MM.1S (cell line): ENCODE measurements around the gene ALKBH5.

ENCODE experiments used
- DNase-seq: peaks from one replicate; pipeline ENCODE4 v3.0.0-alpha.2; 2015
- H2AFZ ChIP-seq: fragments of 300-600 bp; sonication (generic); 2 replicates; pipeline ENCODE4 v1.6.0; 2016; ENCODE audit warnings: antibody characterized with exemption, low read length
- H3F3A ChIP-seq: fragments of 300-600 bp; sonication (generic); 2 replicates; pipeline ENCODE4 v1.6.1; 2016; ENCODE audit warnings: mild to moderate bottlenecking, antibody characterized with exemption, low read length, moderate library complexity, mixed read lengths; ENCODE audit not compliant: insufficient read depth
- H3K27ac ChIP-seq: fragments of 300-600 bp; sonication (generic); 2 replicates; pipeline ENCODE4 v1.5.1; 2016; ENCODE audit warnings: mild to moderate bottlenecking, low read length
- H3K27me3 ChIP-seq: fragments of 300-600 bp; sonication (generic); replicated peaks from 2 replicates; pipeline ENCODE4 v1.6.0; 2016; ENCODE audit warnings: low read length; ENCODE audit not compliant: insufficient read depth
- H3K36me3 ChIP-seq: fragments of 300-600 bp; sonication (generic); replicated peaks from 2 replicates; pipeline ENCODE4 v1.6.1; 2016; ENCODE audit warnings: mild to moderate bottlenecking, low read length, mixed read lengths; ENCODE audit not compliant: insufficient read depth
- H3K4me1 ChIP-seq: fragments of 300-600 bp; sonication (generic); 2 replicates; pipeline ENCODE4 v1.6.1; 2016; ENCODE audit warnings: low read length, mixed read lengths
- H3K4me2 ChIP-seq: fragments of 300-600 bp; sonication (generic); 2 replicates; pipeline ENCODE4 v1.6.0; 2016; ENCODE audit warnings: low read depth, low read length
- H3K4me3 ChIP-seq: fragments of 300-600 bp; sonication (generic); 2 replicates; pipeline ENCODE4 v1.5.1; 2016; ENCODE audit warnings: low read length, mixed read lengths
- H3K79me2 ChIP-seq: fragments of 300-600 bp; sonication (generic); 2 replicates; pipeline ENCODE4 v1.6.1; 2016; ENCODE audit warnings: mixed run types, low read length, mixed read lengths
- H3K9ac ChIP-seq: fragments of 300-600 bp; sonication (generic); 2 replicates; pipeline ENCODE4 v1.6.1; 2016; ENCODE audit warnings: low read length, mixed read lengths
- H3K9me2 ChIP-seq: fragments of 300-600 bp; sonication (generic); replicated peaks from 2 replicates; pipeline ENCODE4 v1.6.1; 2016; ENCODE audit warnings: mild to moderate bottlenecking, low read length, mixed read lengths; ENCODE audit not compliant: insufficient read depth
- H3K9me3 ChIP-seq: fragments of 300-600 bp; sonication (generic); replicated peaks from 2 replicates; pipeline ENCODE4 v1.6.1; 2016; ENCODE audit warnings: mild to moderate bottlenecking, low read length, mixed read lengths; ENCODE audit not compliant: insufficient read depth
- H4K20me1 ChIP-seq: fragments of 300-600 bp; sonication (generic); 2 replicates; pipeline ENCODE4 v1.6.1; 2016; ENCODE audit warnings: mild to moderate bottlenecking, low read length, moderate library complexity, mixed read lengths; ENCODE audit not compliant: insufficient read depth
- CTCF ChIP-seq: fragments of 300-600 bp; sonication (generic); IDR thresholded peaks from 2 replicates; pipeline ENCODE4 v1.5.1; 2016; ENCODE audit warnings: antibody characterized with exemption, low read length, mixed read lengths
- EZH2 ChIP-seq: fragments of 300-600 bp; sonication (generic); optimal IDR thresholded peaks from 2 replicates; pipeline ENCODE3; 2017; ENCODE audit warnings: low read depth, mild to moderate bottlenecking, antibody characterized with exemption, low read length, mixed read lengths
- EZH2phosphoT487 ChIP-seq: fragments of 300-600 bp; sonication (generic); IDR thresholded peaks from 2 replicates; pipeline ENCODE4 v1.6.1; 2018; ENCODE audit warnings: antibody characterized with exemption, low read length

The ALKBH5 gene

DNA sequence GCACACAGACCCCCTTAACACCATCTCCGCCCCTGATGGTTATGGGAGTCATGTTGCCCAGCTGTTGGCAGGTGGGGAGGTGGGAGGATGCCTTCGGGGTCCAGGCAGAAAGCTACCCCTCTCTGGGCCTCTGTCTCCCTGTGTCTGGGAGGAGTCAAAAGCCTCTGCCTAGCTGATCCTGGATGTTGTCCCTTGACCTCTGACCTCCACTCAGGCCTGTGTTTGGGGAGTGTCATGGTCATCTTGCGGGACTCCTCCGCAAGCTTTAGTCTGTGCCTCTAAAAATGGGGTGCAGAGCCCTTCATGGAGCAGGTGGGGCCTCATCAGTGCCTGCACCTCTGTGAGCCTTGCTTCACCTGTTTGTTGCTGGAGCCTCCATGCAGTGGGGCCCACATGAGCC lies 45.6 kb downstream of the ALKBH5 start:
- Histone ChIP-seq H3K36me3 (no peaks in the 10 kb centered on the region), H3F3A (no peaks in the 10 kb centered on the region), H3K4me1 (no peaks in the 10 kb centered on the region), H3K9me3 (no peaks in the 10 kb centered on the region), H3K4me2 (no peak overlapping the region), H3K27ac (no peak overlapping the region), H4K20me1 (no peaks in the 10 kb centered on the region), H3K4me3 (no peak overlapping the region), H3K79me2 (0 out of 2 replicates have a peak, but pooled peaks cover 4% of the 10 kb centered on the region), H3K9ac (no peak overlapping the region), H3K27me3 (no peaks in the 10 kb centered on the region), H2AFZ (no peak overlapping the region), H3K9me2 (no peaks in the 10 kb centered on the region)
- no peak for DNase-seq
- no peak for TF ChIP-seq EZH2
- no peak for TF ChIP-seq EZH2phosphoT487
- no peak for TF ChIP-seq CTCF

GRCh38 chr17:18229771-18230170 lies 46.1 kb downstream of the ALKBH5 start:
- Histone ChIP-seq H3K9me2 (no peaks in the 10 kb centered on the region), H3K36me3 (no peaks in the 10 kb centered on the region), H4K20me1 (no peaks in the 10 kb centered on the region), H3F3A (no peaks in the 10 kb centered on the region), H3K9ac (no peak overlapping the region), H3K27ac (no peak overlapping the region), H3K9me3 (no peaks in the 10 kb centered on the region), H2AFZ (no peak overlapping the region), H3K4me2 (no peak overlapping the region), H3K4me1 (no peaks in the 10 kb centered on the region), H3K79me2 (0 out of 2 replicates have a peak, but pooled peaks cover 4% of the 10 kb centered on the region), H3K27me3 (no peaks in the 10 kb centered on the region), H3K4me3 (no peak overlapping the region)
- DNase-seq, result no peak
- TF ChIP-seq EZH2phosphoT487 (no peak), EZH2 (no peak), CTCF (no peak)

DNA sequence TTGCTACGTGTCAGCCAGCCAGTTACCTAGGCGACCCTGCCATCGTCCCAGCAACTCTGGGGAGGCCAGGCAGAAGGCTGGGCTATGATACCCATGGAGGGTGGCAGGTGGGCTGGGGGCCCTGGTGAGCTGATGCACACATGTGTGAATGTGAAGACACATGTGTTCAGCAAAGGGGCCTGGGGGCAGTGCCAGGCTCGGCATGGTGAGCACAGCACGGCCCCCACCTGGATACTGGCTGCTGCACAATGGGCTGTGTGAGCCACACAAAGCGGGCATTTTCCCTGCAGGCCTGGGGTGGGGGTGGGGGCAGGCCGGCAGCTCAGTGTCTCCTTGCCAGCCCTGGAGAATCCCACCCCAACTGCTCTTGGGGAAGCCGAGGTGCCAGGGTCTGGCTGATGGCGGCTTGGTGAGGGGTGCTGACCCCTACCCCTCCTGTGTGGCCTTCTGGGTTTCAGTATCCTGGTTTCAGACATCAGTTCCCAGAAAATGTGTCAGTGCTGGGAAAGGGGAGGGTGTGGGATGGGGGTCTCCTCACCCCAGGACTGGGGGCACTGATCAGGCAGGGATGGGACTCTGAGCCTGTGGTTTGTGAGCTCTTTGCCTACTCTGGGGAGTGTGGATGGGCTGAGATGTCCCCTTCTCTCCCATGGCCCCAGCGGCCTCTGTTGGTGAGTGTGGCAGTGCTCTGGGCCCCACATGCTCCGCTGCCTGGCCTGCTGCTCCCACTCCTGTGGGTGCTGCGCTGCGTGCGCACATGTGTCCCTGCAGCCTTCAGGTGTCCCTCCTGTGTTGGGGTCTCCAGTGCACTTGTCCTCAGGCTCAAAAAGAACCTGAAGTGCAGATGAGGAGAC lies 46.9 kb downstream of the ALKBH5 start:
- Histone ChIP-seq H3K36me3 (no peaks in the 10 kb centered on the region), H3F3A (no peaks in the 10 kb centered on the region), H3K4me3 (no peak overlapping the region), H3K79me2 (0 out of 2 replicates have a peak, but pooled peaks cover 4% of the 10 kb centered on the region), H3K27me3 (no peaks in the 10 kb centered on the region), H3K9me3 (no peaks in the 10 kb centered on the region), H4K20me1 (no peaks in the 10 kb centered on the region), H2AFZ (no peak overlapping the region), H3K27ac (no peak overlapping the region), H3K4me2 (no peak overlapping the region), H3K4me1 (no peaks in the 10 kb centered on the region), H3K9me2 (no peaks in the 10 kb centered on the region), H3K9ac (no peak overlapping the region)
- DNase-seq, result no peak
- TF ChIP-seq EZH2phosphoT487 (no peak), EZH2 (no peak), CTCF (no peak)
